Measurements from ENCODE around the gene C1QTNF3.

The C1QTNF3 gene

DNA sequence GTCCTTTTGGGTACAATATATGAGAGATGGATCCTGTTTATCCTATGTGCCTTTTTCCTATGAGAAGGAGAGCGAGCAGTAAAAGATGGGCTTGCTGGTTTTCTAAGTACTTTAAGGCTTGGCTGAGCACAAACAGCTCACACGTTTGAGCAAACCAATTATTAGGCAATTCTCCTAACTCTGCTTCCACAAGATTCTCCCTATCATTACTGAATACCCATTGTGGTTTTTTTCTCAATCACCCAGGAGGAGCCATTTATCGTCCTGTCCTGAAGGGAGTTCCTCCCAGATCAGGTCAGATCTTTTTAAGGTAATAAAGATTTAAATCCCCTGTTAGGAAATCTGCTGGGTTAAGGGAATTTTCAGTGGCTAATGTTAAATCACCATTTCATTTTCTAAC, 19.4 kb upstream of the C1QTNF3 start:
- Histone ChIP-seq H3K4me2 (ENCODE audit: low read depth, low read length, poor library complexity, severe bottlenecking) (no peak overlapping the region), H3K9ac (ENCODE audit: low read length) (no peak overlapping the region), H3K9me2 (replicated peaks; ENCODE audit: insufficient read depth, low read length) (no peaks in the 10 kb centered on the region), H3K79me2 (ENCODE audit: insufficient read depth, low read length) (no peaks in the 10 kb centered on the region), H4K20me1 (ENCODE audit: low read depth, low read length) (no peaks in the 10 kb centered on the region), H3K27ac (ENCODE audit: low read depth, low read length) (no peak overlapping the region), H3F3A (ENCODE audit: insufficient read depth) (no peaks in the 10 kb centered on the region), H3K9me3 (ENCODE audit: insufficient read depth, low read length) (no peaks in the 10 kb centered on the region), H3K27me3 (ENCODE audit: low read length) (no peaks in the 10 kb centered on the region), H3K4me3 (ENCODE audit: insufficient read depth, low read length, poor library complexity, severe bottlenecking) (no peak overlapping the region), H2AFZ (ENCODE audit: low read depth, low read length, severe bottlenecking) (no peak overlapping the region), H3K36me3 (ENCODE audit: low read length) (no peaks in the 10 kb centered on the region)
- TF ChIP-seq EZH2phosphoT487 (conservative IDR thresholded peaks at IDR 0.05; ENCODE audit: low read length) (no peak), CTCF (IDR thresholded peaks at IDR 0.05; ENCODE audit: insufficient read depth, low read length, poor library complexity, severe bottlenecking) (no peak)

DNA sequence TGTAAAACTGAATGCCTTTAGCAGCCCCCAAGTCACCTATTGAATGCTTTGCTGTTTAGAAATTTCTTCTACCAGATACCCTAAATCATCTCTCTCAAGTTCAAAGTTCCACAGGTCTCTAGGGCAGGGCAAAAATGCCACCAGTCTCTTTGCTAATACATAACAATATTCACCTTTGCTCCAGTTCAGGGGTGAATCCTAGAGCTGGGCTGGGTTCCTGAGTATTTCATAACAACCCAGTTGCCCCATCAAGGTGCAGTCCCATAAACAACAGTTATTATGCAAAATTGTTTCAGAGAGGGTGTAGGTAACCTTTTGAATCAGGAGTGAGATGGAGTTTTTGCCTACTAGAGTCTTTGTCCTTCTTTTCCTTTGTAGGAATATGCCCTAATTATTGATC, 19.0 kb upstream of the C1QTNF3 start:
- no peaks in the 10 kb centered on the region for H3K36me3 ChIP-seq (ENCODE audit: low read length)
- no peaks in the 10 kb centered on the region for H3K9me3 ChIP-seq (ENCODE audit: insufficient read depth, low read length)
- TF ChIP-seq EZH2phosphoT487 (conservative IDR thresholded peaks at IDR 0.05; ENCODE audit: low read length) (no peak), CTCF (IDR thresholded peaks at IDR 0.05; ENCODE audit: insufficient read depth, low read length, poor library complexity, severe bottlenecking) (no peak)
- no peak overlapping the region for H3K4me2 ChIP-seq (ENCODE audit: low read depth, low read length, poor library complexity, severe bottlenecking)
- no peak overlapping the region for H2AFZ ChIP-seq (ENCODE audit: low read depth, low read length, severe bottlenecking)
- no peaks in the 10 kb centered on the region for H3K9me2 ChIP-seq (replicated peaks; ENCODE audit: insufficient read depth, low read length)
- H3K4me3 ChIP-seq (ENCODE audit: insufficient read depth, low read length, poor library complexity, severe bottlenecking), result no peak overlapping the region
- no peak overlapping the region for H3K9ac ChIP-seq (ENCODE audit: low read length)
- H4K20me1 ChIP-seq (ENCODE audit: low read depth, low read length), result no peaks in the 10 kb centered on the region
- no peaks in the 10 kb centered on the region for H3K27me3 ChIP-seq (ENCODE audit: low read length)
- no peaks in the 10 kb centered on the region for H3K79me2 ChIP-seq (ENCODE audit: insufficient read depth, low read length)
- H3F3A ChIP-seq (ENCODE audit: insufficient read depth), result no peaks in the 10 kb centered on the region
- no peak overlapping the region for H3K27ac ChIP-seq (ENCODE audit: low read depth, low read length)

- Histone ChIP-seq H2AFZ (ENCODE audit: low read depth, low read length, severe bottlenecking) (no peak overlapping the region), H3K27me3 (ENCODE audit: low read length) (no peaks in the 10 kb centered on the region), H3K27ac (ENCODE audit: low read depth, low read length) (no peak overlapping the region), H3K9me2 (replicated peaks; ENCODE audit: insufficient read depth, low read length) (no peaks in the 10 kb centered on the region), H3K36me3 (ENCODE audit: low read length) (no peaks in the 10 kb centered on the region), H3F3A (ENCODE audit: insufficient read depth) (no peaks in the 10 kb centered on the region), H3K4me2 (ENCODE audit: low read depth, low read length, poor library complexity, severe bottlenecking) (no peak overlapping the region), H3K79me2 (ENCODE audit: insufficient read depth, low read length) (no peaks in the 10 kb centered on the region), H4K20me1 (ENCODE audit: low read depth, low read length) (no peaks in the 10 kb centered on the region), H3K4me3 (ENCODE audit: insufficient read depth, low read length, poor library complexity, severe bottlenecking) (no peak overlapping the region), H3K9ac (ENCODE audit: low read length) (no peak overlapping the region), H3K9me3 (ENCODE audit: insufficient read depth, low read length) (no peaks in the 10 kb centered on the region)
- no peak for TF ChIP-seq CTCF (IDR thresholded peaks at IDR 0.05; ENCODE audit: insufficient read depth, low read length, poor library complexity, severe bottlenecking)
- no peak for TF ChIP-seq EZH2phosphoT487 (conservative IDR thresholded peaks at IDR 0.05; ENCODE audit: low read length)
Observed at GRCh38 chr5:34059977-34060376, 17.0 kb upstream of the C1QTNF3 start.

DNA sequence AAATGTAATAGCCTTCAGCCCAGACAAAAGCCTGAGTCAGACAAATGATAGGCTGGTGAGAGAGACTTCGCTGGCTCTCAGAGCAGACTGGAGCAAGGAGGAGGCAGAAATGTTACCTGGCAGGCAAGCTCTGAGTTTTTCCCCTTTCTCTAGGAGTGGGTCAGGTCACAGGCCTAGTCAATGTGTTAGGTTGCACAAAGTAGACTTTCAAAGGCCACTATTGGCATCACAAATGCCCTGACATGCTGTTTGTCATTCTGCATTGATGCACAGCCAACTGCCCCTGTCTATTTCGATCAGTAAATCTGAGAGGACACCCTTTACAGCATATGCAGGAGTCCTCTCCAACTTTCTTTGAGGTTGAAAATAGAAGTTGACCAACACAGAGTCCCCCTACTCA, 15.5 kb upstream of the C1QTNF3 start:
- no peak overlapping the region for H3K27ac ChIP-seq (ENCODE audit: low read depth, low read length)
- no peaks in the 10 kb centered on the region for H3K36me3 ChIP-seq (ENCODE audit: low read length)
- H3F3A ChIP-seq (ENCODE audit: insufficient read depth), result no peaks in the 10 kb centered on the region
- H4K20me1 ChIP-seq (ENCODE audit: low read depth, low read length), result no peaks in the 10 kb centered on the region
- H2AFZ ChIP-seq (ENCODE audit: low read depth, low read length, severe bottlenecking), result no peak overlapping the region
- H3K27me3 ChIP-seq (ENCODE audit: low read length), result no peaks in the 10 kb centered on the region
- no peak for TF ChIP-seq EZH2phosphoT487 (conservative IDR thresholded peaks at IDR 0.05; ENCODE audit: low read length)
- no peak for TF ChIP-seq CTCF (IDR thresholded peaks at IDR 0.05; ENCODE audit: insufficient read depth, low read length, poor library complexity, severe bottlenecking)
- no peaks in the 10 kb centered on the region for H3K9me3 ChIP-seq (ENCODE audit: insufficient read depth, low read length)
- H3K79me2 ChIP-seq (ENCODE audit: insufficient read depth, low read length), result no peaks in the 10 kb centered on the region
- no peak overlapping the region for H3K4me2 ChIP-seq (ENCODE audit: low read depth, low read length, poor library complexity, severe bottlenecking)
- H3K9me2 ChIP-seq (replicated peaks; ENCODE audit: insufficient read depth, low read length), result no peaks in the 10 kb centered on the region
- H3K4me3 ChIP-seq (ENCODE audit: insufficient read depth, low read length, poor library complexity, severe bottlenecking), result no peak overlapping the region
- no peak overlapping the region for H3K9ac ChIP-seq (ENCODE audit: low read length)
